ES-I3 (cell line): ENCODE results near the gene DDIT3.
A peak's percentile ranks its signal among the peaks of the same experiment; 100 is the strongest.

ENCODE experiments used
- H3K36me3 ChIP-seq: 2 replicates; pipeline ENCODE4 v1.6.1; 2013; ENCODE audit warnings: mild to moderate bottlenecking, low read length, control low read depth, moderate library complexity; ENCODE audit not compliant: insufficient read depth
- H3K4me1 ChIP-seq: 2 replicates; pipeline ENCODE4 v1.6.1; 2013; ENCODE audit warnings: mild to moderate bottlenecking, control low read depth, low read length; ENCODE audit not compliant: insufficient read depth
- H3K9ac ChIP-seq: 2 replicates; pipeline ENCODE4 v1.6.1; 2013; ENCODE audit warnings: low read depth, mild to moderate bottlenecking, low read length, moderate library complexity
- H3K9me3 ChIP-seq: 2 replicates; pipeline ENCODE4 v1.6.1; 2013; ENCODE audit warnings: mild to moderate bottlenecking, low read length, moderate library complexity; ENCODE audit not compliant: control insufficient read depth, insufficient read depth

The DDIT3 gene

DNA sequence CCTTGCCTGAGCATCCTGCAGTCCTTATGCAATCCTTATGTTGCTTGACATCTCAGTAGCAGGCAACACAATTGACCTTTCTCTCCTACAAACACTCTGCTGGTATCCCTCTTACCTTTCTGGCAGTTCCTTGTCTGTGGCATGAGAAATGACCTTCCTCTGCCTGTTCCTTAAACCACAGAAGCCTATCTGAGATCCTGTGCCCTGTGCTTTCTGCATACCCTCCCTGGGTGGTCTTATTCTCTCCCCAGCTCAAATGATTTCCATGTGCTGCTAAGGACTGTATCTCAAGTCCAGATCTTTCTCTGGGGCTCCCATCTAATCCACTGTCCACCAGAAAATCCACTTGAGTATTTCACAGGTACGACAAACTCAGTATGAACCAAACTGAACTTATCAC, 38.6 kb downstream of the DDIT3 start:
- no peaks in the 10 kb centered on the region for H3K9me3 ChIP-seq
- H3K36me3 ChIP-seq, result no peaks in the 10 kb centered on the region
- H3K9ac ChIP-seq, result no peak overlapping the region
- peaks cover 32% of the 10 kb centered on the region for H3K4me1 ChIP-seq

DNA sequence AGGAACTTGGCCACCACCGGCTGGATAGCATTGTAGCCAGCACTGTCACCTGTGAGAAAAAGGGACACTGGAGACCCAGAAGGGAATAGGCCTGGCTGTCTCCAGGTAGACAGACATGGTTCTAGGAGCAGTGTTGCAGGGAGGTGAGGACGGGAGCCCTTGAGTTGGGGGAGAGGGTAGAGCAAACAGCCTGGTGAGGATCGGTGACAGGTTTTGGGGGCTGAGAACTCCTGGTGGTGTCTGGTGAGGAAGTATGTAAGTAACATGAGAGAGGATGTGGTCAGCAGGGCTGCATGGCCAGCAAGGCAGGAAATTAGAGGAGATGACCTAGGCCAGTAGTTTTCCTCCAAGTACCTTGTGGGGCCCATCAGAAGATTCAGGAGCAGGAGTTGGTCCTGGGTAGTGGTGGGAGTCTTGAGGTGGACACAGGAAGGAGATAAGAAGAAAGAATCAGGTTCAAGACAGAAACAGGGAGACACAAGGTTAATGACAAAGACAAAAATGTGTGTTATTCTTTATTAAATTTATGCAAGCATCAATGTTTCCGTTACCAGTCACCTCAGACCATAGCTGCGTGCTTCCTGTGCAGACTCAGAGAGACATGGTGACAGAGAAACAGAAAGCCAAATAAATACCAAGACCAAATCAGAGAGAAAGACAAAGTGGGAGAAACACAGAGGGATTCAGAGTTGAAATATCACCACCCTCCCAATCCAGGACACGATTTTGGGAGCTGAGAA, 40.8 kb downstream of the DDIT3 start, which contains the start of gene ARHGAP9:
ARHGAP9 (minus strand) TSS at position 491 of the 740 bp plus-strand sequence; CDS start at position 31, 460 bp downstream.
- Histone ChIP-seq H3K36me3 (no peaks in the 10 kb centered on the region), H3K9me3 (no peaks in the 10 kb centered on the region), H3K4me1 (peaks cover 32% of the 10 kb centered on the region), H3K9ac (no peak within 1 kb of the TSS)

GRCh38 chr12:57479043-57479375, 41.3 kb downstream of the DDIT3 start:
- H3K4me1 ChIP-seq, result peaks cover 32% of the 10 kb centered on the region
- no peaks in the 10 kb centered on the region for H3K36me3 ChIP-seq
- H3K9me3 ChIP-seq, result no peaks in the 10 kb centered on the region
- H3K9ac ChIP-seq, result no peak overlapping the region

DNA sequence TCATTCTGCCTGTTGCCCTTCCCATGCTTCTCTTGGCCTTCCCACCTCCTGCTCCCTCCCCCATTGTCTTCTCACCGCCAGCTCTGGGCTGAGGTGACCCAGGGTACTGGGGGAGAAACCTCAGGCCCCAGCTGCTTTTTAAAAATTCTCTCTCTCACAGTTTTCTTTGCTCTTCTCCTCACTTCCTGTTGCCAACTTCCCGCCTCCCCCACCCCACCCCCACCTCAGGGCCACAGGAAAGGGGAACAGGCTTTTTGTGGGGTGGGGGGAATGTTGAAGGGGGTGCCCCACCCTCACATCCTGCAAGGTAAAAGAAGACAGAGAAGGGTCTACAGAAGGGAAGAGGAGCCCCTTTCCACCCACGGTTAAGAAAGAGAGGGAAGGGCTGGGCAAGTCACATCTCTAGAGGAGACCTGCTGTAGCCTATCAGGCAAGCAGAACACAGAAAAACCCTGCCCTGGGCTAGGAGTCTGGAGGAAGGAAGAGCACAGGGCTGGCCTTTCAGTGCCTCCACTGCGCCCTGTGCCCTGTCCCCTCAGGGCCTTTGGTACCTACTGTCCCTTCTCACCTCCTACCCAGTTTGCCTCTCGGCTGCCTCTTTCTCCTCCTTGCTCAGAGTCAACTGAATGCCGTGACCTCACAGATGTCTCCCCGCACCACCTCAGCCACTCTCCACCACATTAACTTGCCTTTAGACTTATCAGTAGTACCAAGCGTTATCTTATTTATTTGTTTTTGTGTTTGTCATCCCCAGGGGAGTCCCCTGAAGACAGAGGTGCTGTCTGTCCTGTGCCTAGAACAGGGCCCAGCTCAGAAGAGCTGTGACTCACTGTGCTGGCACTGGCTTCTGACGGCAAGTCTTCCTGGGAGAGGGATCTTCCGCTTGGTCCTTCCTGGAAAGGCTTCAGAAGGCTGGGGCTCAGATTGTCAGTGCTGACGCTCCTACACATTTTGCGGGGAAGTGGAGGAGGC, 42.3 kb downstream of the DDIT3 start:
- H3K9ac ChIP-seq, result no peak overlapping the region
- H3K9me3 ChIP-seq, result no peaks in the 10 kb centered on the region
- H3K36me3 ChIP-seq, result no peaks in the 10 kb centered on the region
- peaks cover 25% of the 10 kb centered on the region for H3K4me1 ChIP-seq

- no peaks in the 10 kb centered on the region for H3K9me3 ChIP-seq
- H3K9ac ChIP-seq, result no peak overlapping the region
- H3K4me1 ChIP-seq, result peaks cover 25% of the 10 kb centered on the region
- H3K36me3 ChIP-seq, result no peaks in the 10 kb centered on the region
Observed at GRCh38 chr12:57476993-57477709, 43.2 kb downstream of the DDIT3 start.

DNA sequence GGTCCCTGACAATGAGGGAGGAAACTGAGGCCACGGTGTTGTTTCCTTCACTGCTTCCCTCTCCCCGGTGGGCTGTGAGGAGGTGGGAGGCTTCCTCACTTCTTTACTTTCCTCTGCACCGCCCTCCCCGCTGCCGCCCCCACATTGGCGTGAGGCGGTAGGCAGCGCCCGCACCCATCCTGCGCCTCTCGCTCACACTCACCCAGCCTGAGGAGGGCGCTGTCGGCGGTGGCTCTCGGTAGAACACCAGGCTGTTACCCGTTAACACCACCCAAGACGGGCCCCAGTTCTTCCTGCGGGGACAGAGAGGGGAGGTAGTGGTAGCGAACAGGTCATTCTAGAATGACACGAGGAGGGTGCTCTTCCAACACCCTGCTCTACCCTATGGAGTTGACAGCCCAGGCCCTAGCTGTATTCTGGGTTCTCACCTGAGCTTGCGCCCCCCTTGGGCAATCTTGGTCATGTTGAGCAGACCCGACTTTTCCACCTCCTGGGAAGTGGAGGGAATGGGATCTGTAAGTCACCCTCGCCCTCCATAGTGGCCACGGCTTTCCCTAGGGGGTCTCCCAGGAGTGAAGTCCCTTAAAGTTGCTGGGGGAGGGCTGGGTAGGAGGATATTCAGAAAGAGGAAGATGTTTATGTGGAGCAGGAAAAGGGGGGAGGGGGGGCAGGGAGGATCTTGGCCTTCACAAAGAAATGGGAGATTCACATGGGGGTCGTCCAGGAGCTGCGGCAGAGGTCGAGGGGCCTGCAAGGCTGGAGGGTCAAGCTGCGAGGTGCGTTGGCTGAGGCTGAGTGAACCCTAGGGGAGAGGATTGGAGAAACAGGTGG, 43.9 kb downstream of the DDIT3 start:
- H3K36me3 ChIP-seq, result no peaks in the 10 kb centered on the region
- peaks cover 18% of the 10 kb centered on the region for H3K4me1 ChIP-seq
- H3K9me3 ChIP-seq, result no peaks in the 10 kb centered on the region
- H3K9ac ChIP-seq, result peak overlapping the region; percentile 49; the same call in 1 of the 2 replicates

DNA sequence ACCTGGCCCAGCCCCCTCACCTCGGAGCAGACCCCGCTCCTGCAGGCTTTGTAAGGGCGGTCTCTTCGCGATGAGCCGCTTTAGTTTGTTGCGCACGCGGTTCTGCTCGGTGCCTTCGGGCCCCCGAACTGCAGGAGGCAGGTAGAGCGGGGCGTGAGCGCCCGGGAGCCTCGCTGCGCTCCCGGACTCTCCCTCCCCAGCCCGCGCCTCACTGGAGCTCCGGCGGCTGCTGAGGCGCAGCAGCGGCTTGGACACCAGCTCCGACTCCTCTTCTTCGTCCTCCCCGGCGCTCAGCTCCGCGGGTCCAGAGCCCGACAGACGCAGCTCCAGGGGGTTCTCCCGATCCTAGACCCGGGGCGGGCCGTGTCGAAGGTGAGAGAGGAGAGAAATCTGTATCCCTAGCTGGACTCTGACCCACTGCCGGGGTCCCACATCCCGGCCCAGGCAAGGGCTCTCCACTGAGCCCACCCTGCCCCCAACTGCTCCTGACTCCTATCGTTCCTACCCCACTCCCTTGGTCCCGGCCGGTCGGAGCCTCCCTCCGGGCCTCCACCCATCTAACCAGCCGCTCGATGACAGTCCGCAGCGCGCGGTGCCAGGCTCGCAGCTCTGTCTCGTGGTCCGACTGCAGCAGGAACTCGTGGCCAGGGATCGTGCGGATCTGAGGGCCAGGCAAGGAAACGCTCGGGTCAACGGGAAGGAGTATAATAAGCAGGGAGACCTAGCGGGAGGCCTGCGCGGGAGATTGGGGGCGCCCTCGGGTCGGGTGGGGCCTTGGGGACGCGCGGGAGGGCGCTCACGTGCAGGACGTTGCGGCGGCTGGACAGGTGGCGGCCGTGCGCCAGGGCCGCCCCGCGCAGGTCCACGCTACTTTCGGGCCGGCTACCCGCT, 44.8 kb downstream of the DDIT3 start:
- Histone ChIP-seq H3K9ac (peak overlapping the region; percentile 49; the same call in 1 of the 2 replicates), H3K4me1 (peaks cover 17% of the 10 kb centered on the region), H3K9me3 (no peaks in the 10 kb centered on the region), H3K36me3 (no peaks in the 10 kb centered on the region)

GRCh38 chr12:57474862-57475261, 45.5 kb downstream of the DDIT3 start:
- H3K36me3 ChIP-seq, result no peaks in the 10 kb centered on the region

GRCh38 chr12:57474430-57474829, 45.9 kb downstream of the DDIT3 start:
- Histone ChIP-seq H3K36me3 (no peaks in the 10 kb centered on the region), H3K9me3 (no peaks in the 10 kb centered on the region), H3K4me1 (peaks cover 17% of the 10 kb centered on the region), H3K9ac (no peak overlapping the region)

More at GRCh38 chr12:57474862-57475261, 45.5 kb downstream of the DDIT3 start:
- Histone ChIP-seq H3K9ac (peak overlapping the region; percentile 49; the same call in 1 of the 2 replicates), H3K4me1 (peaks cover 17% of the 10 kb centered on the region), H3K9me3 (no peaks in the 10 kb centered on the region)

- no peaks in the 10 kb centered on the region for H3K9me3 ChIP-seq
- peaks cover 17% of the 10 kb centered on the region for H3K4me1 ChIP-seq
- no peak overlapping the region for H3K9ac ChIP-seq
- no peaks in the 10 kb centered on the region for H3K36me3 ChIP-seq
Observed at GRCh38 chr12:57473886-57474285, 46.4 kb downstream of the DDIT3 start.

GRCh38 chr12:57473392-57473791, 46.9 kb downstream of the DDIT3 start:
- Histone ChIP-seq H3K4me1 (peaks cover 17% of the 10 kb centered on the region), H3K9ac (no peak overlapping the region), H3K9me3 (no peaks in the 10 kb centered on the region), H3K36me3 (no peaks in the 10 kb centered on the region)

- Histone ChIP-seq H3K9me3 (no peaks in the 10 kb centered on the region), H3K4me1 (peaks cover 7% of the 10 kb centered on the region), H3K36me3 (no peaks in the 10 kb centered on the region), H3K9ac (no peak overlapping the region)
Observed at GRCh38 chr12:57472391-57472790, 47.9 kb downstream of the DDIT3 start.

DNA sequence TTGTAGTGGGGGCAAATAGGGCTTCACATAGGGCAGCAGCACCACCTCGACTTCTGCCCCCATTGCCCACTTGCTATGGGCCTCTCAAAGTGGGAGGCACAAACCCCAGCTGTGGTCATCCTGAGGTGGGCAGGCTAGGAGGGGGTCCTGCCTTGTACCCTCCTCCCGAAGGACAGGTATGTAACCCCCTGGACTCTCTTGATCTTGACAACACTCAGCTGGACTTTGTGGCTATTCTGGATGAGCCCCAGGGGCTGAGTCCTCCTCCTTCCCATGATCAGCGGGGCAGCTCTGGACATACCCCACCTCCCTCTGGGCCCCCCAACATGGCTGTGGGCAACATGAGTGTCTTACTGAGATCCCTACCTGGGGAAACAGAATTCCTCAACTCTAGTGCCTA, 48.7 kb downstream of the DDIT3 start:
- no peaks in the 10 kb centered on the region for H3K36me3 ChIP-seq
- no peaks in the 10 kb centered on the region for H3K9me3 ChIP-seq
- H3K9ac ChIP-seq, result no peak overlapping the region
- H3K4me1 ChIP-seq, result no peaks in the 10 kb centered on the region; the same call in 1 of the 2 replicates
